Measurements from ENCODE around the gene ITSN1. TPM values are rescaled to one million over a fixed set of nuclear protein-coding genes. Genes with fewer than 3 reads are reported as not detected.

The ITSN1 gene
- total RNA-seq, 1 experiment from 2014 or later, result 10.9 TPM

DNA sequence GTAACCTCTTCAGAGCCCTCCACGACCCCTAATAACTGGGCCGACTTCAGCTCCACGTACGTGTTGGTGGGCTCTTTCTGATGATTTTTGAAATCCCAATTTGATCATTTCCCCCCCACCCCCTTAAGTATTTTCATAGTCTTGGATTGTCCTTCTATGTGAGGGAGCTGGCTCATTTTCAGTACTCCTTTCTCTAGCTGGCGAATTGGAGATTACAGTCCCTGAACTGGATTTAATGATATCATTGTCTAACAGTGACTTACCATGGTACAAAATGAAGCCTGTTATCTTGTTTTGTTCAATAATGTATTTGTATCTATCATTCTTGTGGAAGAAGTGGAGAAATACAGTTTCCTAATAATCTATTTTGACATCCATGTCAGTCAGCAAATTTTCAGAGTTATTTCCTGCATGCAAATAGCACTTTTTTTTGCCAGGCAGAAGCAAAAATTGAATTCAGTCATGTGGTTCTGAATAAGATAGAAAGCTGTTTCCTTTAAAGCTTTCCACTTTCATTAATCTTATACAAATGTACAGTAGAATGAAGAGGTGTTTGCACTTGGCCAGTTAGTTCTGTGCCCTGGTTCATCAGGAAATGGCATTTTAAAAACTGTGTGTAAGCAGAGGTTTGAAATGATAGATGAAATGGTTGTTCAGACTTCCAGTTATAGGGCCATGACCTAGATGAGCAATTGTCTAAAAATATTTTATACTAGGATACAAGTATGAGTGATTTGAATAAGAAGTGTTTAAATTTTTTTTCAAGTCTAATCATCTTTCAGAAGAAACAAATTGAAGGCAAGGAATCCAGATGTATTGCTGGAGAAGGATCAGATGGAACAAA lies 169.1 kb downstream of the ITSN1 start:
- DNase-seq (ENCODE audit: low read depth, low spot score), result no peak
- in situ Hi-C loops (cut with HindIII; ENCODE audit: low pct_unique_long_range_greater_than_20kb, low sequenced_read_pairs), result no loop called here

DNA sequence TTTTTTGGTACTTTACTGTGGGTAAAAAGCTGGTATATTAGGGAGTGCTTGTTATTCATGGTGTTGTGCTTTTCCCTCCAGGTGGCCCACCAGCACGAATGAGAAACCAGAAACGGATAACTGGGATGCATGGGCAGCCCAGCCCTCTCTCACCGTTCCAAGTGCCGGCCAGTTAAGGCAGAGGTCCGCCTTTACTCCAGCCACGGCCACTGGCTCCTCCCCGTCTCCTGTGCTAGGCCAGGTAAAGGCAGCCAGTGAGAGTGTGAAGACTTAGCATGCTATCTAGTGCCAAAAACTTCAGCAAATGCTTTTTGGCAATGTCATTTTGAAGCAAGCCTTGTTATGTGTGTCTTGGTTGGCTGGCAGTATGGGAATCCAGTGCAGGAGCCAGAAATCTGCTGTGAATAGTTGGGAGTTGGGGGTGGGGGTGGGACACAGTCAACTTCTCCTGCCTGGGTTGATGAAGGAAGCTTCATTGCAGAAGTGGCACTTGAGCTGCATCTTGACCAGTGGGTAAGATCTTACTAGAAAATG lies 171.6 kb downstream of the ITSN1 start:
- DNase-seq (ENCODE audit: low read depth, low spot score), result no peak
- in situ Hi-C loops (cut with HindIII; ENCODE audit: low pct_unique_long_range_greater_than_20kb, low sequenced_read_pairs), result no loop called here

DNA sequence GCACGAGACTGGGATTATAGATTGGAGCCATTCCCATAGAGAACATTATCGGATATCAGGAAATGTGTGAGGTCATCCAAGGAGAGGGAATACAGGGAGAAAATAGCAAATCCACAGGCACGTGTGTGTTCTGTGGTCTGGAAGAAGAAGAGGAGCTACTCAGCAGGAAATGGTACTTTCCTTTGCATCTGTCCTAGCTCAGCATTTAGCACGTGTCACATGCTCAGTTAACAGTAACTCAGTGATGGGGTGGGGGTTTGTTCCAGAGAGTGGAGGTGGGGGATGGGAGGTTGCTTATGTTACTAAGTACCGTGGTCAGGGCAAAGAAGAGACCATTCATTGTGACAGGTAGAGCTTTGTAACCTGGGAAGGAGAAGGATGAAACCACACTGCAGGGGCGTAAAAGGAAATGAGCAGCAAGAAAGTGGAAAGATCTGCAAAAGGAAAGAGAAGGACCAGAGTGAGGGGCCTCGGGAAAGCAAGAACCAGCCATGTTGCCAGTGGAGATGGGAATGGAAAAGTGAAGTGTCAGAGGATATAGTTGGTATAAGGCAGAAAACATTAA lies 172.9 kb downstream of the ITSN1 start:
- no peak for DNase-seq (ENCODE audit: low read depth, low spot score)
- in situ Hi-C loops (cut with HindIII; ENCODE audit: low pct_unique_long_range_greater_than_20kb, low sequenced_read_pairs), result no loop called here

DNA sequence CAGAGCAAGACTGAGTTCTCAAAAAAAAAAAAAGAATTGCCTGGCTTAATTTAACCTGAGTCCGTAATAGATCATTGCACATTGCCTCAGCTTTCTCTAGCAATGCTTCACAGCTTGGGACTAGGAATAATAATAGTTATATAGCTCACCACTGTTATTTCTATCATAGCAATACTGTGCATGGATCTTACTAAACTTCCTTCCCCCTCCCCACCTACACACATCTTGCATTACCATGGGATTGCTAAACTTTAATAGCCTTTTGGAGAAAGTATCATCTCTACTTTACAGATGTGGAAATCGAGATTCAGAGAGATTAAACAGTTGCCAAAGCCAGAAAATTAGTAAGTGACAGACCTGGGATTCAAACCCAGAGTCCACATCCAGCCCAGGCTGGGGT lies 173.9 kb downstream of the ITSN1 start:
- DNase-seq (ENCODE audit: low read depth, low spot score), result no peak
- in situ Hi-C loops (cut with HindIII; ENCODE audit: low pct_unique_long_range_greater_than_20kb, low sequenced_read_pairs), result no loop called here

DNA sequence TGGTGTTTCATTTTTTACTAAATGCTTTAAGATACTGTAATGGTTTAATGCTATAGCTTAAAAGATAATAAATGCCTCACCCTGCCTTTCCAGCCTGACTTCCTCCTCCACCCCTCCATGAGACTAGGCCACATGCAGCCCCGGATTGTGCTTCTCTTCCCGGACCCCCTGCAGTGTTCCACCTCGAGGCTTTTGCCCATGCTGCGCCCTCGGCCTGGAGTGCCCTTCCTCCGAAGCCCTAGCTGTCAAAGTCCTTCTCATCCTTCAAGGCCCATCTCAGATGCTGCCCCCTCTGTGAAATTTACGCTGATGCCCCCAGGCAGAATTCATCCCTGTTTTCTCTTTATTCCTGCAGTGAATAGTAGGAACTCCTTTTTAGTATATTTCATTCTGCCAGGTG lies 174.8 kb downstream of the ITSN1 start:
- DNase-seq (ENCODE audit: low read depth, low spot score), result no peak
- in situ Hi-C loops (cut with HindIII; ENCODE audit: low pct_unique_long_range_greater_than_20kb, low sequenced_read_pairs), result no loop called here

DNA sequence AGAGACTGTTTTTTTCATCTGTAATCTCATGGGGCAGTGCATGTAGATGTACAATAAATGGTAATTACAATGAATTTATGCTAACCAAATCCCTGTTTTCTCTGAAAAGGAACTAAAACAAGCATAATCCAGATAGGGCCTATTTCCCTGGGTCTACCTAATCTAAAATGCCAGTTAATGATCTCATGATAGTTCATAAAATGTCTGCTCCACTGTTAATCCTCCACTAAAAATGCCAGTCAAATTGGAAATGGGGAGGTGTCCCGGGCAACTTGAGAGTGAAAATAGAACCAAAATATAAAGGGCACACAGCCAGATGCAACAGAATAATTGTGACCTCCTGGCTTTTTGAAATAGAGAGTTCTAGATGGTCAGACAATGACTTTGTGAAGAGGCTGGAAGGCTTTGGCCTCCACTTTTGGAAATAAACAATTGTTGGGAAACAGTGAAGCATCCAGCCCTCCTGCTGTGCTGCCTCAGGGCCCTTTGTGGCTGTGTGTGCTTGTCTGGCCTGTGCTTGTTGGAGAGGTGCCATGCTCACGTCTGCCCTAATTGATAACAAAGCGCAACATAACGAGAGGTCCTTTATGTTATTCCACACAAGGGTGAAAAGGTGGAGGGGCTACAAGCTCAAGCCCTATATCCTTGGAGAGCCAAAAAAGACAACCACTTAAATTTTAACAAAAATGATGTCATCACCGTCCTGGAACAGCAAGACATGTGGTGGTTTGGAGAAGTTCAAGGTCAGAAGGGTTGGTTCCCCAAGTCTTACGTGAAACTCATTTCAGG lies 175.6 kb downstream of the ITSN1 start:
- in situ Hi-C loops (cut with HindIII; ENCODE audit: low pct_unique_long_range_greater_than_20kb, low sequenced_read_pairs), result no loop called here
- DNase-seq (ENCODE audit: low read depth, low spot score), result no peak

DNA sequence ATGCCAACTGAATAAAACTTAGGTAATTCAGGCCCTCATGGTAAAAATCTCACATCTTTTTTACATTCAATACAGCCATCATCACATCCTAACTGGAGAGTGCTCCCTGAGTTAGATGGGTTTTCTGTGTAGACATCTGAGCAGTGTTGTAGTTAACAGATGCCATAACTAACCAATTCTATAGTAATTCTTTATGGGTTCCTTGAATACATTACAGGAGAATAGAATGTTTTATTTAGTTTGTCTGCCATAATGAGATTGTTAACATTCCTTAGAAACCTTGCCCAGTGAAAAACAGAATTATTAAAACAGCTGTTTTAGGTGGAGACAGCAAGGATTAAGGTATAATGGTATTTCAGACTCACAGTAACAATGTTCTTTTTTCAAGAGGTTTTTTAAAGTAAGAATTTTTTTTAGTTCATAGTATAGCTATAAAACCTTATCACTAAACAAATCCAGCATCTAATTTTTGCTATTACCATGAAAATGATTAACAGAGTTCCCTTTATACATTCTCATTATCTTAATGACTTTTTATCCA lies 178.0 kb downstream of the ITSN1 start:
- in situ Hi-C loops (cut with HindIII; ENCODE audit: low pct_unique_long_range_greater_than_20kb, low sequenced_read_pairs), result no loop called here
- DNase-seq (ENCODE audit: low read depth, low spot score), result no peak

DNA sequence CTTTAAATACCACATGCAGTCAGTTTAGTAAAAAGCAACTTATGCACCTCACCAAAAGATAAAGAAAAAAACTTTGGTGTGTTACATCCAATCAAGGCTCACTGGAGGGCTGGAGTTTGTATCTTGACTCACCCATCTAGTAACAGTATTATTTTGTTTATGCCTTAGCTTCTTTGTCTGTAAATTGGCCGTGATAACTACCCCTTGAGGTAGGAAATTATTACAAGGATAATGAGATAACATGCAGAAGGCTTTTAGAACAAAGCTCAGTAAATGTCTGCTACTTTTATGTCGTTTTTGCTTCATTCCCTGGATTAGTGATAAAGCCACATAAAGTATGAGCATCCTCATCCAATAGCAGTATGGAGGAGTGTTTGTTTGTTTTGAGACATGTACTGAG lies 178.5 kb downstream of the ITSN1 start:
- no peak for DNase-seq (ENCODE audit: low read depth, low spot score)
- in situ Hi-C loops (cut with HindIII; ENCODE audit: low pct_unique_long_range_greater_than_20kb, low sequenced_read_pairs), result no loop called here

DNA sequence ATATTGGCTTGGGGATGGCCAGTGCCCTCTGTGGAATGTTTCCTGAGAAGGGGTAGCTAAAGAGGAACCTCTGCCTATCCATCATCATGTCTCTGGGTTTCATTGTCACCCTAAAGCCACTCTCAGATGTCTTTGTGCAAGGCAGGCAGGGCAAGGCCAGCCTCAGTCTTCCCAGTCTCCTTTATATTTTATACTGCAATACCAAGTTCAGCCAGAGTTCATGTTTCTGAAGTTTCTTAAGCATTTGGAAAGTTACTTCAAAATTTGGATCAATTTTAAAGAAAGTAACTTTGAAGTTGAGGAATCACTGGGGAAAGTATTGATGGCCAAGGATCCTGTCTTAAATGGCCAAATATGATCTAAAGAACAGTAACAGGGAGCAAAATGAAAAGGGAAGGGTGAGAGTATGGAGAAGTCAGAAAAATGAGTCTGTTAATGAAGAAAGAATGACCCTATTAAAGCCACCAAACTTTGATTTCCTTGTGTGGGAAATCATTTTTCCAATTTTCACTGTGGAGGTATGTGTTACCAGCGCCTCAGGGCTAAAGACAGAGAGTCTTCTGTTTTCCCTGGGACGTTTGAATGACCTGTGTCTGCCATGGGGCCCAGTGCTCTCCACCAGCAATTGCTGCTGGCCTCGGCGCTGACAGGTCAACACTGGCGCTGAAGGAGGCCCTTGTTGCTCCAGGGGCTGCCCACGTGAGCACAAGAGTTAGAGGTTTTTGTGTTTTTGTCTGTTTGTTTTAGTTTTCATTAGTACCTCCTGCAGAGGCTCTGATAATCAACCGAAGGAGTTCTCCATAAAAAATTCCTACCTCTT lies 179.4 kb downstream of the ITSN1 start:
- in situ Hi-C loops (cut with HindIII; ENCODE audit: low pct_unique_long_range_greater_than_20kb, low sequenced_read_pairs), result no loop called here
- DNase-seq (ENCODE audit: low read depth, low spot score), result peak; percentile 89

DNA sequence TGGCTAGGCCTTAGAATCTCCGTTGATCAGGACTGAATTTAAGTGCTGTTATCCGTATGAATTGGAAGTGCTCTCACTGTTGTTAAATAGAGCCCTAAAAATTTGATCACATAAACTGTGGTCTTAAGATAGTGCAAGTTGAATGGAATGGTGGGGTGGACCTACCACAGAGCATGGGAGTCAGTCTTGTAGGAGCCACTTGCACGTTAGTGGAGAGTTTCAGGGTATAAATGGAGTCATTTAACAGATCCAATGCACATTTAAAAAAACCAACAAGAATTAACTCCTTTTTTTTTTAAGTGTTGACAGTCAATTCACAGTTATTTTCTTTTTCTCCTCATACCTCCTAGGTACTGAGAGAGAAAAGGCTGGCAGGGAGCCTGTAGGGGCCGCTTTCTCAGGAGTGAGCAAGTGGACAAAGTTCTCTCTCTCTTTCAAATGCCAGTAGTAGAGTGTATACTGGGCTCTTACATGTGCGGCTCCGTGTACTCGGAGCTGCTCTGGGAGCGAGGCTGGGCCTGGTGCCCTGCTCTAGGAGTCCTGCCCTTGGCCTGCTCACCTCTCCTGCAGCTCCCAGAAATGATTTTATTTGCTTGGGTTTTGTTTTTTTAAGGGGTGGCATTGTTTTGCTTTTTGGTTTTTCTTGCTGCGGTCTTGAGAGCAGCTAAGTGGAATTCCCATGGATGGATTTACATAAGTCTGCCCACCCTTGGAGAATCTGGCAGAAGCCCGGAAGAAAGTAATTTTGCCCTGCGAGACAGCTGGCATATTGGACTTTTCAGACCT lies 182.0 kb downstream of the ITSN1 start:
- DNase-seq (ENCODE audit: low read depth, low spot score), result no peak
- in situ Hi-C loops (cut with HindIII; ENCODE audit: low pct_unique_long_range_greater_than_20kb, low sequenced_read_pairs), result no loop called here

DNA sequence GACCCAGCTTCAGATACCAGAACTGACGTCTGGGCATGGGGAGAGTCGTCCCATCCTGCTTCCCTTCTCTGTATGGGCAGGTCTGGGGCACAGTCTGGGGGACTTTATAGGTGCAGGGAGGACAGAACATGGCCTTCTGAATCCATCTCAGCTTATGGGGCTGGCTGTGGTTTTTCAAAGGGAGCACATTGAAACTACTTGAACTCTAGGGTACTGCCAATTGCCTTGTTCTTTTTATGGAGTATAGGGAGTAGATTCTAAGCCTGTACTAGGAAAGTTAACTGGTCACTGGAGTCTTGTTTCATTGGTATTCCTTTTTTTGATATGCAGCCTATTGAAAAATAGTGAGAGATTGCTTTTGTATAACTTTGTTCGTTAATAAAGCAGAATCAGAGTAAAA lies 183.1 kb downstream of the ITSN1 start:
- no peak for DNase-seq (ENCODE audit: low read depth, low spot score)

DNA sequence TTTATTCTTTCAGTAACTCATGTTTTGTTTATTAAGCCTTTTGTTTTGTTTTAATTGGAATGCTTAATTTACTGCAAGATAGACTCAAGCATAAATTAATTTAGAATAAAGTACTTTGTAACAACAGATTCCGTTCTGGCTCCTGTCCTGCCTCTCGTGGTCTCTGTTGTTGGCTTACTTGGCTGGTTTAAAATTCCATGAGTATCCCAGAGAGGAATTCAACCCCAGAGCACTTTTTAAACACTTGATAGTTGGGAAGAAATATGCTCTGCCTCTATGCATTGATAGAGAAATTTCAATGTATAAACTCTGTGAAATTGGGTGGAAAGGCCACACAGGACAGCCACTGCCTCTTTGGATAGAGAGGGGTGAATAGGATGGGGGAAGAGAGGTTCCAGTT lies 183.6 kb downstream of the ITSN1 start:
- DNase-seq (ENCODE audit: low read depth, low spot score), result no peak

More for the DNA sequence above, 183.1 kb downstream of the ITSN1 start:
- in situ Hi-C loops (cut with HindIII; ENCODE audit: low pct_unique_long_range_greater_than_20kb, low sequenced_read_pairs), result no loop called here

DNA sequence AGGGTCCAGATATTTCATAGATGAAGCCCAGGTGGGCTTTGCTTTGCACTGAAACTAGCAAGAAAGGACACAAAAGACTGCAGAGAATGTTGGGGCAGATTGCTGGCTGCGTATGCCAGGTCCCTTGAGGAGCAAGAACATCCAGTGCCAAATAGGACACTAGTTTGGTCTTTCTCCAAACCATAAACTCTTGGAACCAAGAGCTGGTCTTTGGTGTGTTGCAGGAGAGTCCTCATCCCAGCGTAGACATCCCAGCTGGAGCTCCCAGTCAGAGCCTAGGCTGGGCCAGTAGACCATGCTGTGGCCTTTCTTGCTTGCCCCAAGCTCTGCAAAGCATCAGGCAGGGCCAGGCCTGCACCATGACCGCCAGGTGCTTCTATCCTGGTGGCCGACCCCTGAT lies 185.8 kb downstream of the ITSN1 start:
- no peak for DNase-seq (ENCODE audit: low read depth, low spot score)
- in situ Hi-C loops (cut with HindIII; ENCODE audit: low pct_unique_long_range_greater_than_20kb, low sequenced_read_pairs), result no loop called here

More for the DNA sequence above, 183.6 kb downstream of the ITSN1 start:
- in situ Hi-C loops (cut with HindIII; ENCODE audit: low pct_unique_long_range_greater_than_20kb, low sequenced_read_pairs), result no loop called here

DNA sequence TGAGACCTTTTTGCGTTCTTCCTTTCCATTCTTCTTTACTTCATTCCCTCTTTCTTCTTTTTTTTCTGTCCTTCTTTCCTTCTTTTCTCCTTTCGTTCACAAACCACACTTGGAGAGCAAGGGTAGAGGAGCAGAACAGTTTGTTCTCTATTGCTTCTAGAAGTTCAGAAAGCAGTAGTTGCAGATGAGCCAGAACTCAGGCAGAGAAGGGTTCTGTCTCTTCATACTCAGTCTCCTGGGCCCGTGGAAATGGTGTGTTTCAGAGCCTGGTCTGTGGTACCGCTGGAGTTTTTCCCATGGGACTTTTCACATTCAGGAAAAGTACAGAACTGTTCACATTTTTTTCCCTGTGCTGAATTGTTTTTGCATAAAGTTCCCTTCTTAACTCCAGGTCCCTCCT lies 186.3 kb downstream of the ITSN1 start:
- DNase-seq (ENCODE audit: low read depth, low spot score), result no peak
- in situ Hi-C loops (cut with HindIII; ENCODE audit: low pct_unique_long_range_greater_than_20kb, low sequenced_read_pairs), result no loop called here

DNA sequence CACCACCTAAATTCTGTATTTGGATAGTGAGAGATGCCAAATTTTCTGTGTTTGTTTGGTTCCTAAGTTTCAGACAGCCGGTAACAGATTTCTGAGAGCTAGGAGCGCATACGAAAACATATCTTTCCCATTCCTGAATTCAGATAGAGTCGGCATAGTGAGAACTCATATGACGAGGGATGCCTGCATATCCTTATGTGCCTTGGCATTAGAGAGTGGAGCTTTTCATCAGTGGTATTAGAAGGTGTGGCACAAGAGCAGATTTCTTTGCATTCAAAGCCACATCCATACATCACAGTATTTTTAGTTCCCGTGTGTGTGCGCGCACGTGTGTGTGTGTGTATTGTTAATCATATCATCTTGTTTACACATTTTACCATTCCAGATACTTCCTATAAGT lies 187.5 kb downstream of the ITSN1 start:
- no peak for DNase-seq (ENCODE audit: low read depth, low spot score)
- in situ Hi-C loops (cut with HindIII; ENCODE audit: low pct_unique_long_range_greater_than_20kb, low sequenced_read_pairs), result no loop called here

DNA sequence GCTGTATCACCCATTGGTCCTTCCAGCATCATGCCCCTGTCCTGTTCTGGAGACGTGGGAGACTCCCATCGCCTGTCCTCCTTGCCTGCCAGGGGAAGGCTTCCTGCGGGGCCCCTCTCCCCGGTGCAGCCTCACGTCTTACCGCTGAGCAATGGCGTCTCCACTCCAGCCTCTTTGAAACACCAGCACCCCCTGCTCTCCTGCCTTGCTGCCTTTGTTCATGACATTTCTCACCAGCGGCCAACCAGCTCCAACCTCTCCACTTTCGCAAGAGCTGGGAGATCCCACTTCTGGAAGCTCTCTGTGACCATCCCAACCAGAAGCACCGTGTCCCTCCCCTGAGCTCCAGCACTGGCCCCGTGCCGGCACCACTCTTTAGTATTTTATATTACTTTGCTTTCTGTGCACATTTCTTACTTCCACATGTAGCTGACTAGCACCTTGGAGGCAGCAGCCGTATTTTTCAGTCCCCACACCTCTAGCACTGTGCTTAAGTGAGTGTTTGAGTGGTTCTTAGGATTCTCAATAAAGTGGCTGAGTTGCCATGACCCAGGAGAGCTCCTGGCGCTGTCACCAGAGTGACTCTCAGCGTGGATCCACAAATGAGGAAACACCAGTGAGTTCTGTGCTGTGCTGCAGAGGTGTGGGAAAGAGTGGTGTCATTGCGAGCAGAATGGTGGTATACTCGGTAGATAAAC lies 189.8 kb downstream of the ITSN1 start:
- in situ Hi-C loops (cut with HindIII; ENCODE audit: low pct_unique_long_range_greater_than_20kb, low sequenced_read_pairs), result no loop called here
- DNase-seq (ENCODE audit: low read depth, low spot score), result no peak

All from SK-MEL-5 (cell line).